OCI-LY7 (cell line): ENCODE measurements around the gene ADRA2B. TPM values are rescaled to one million over a fixed set of nuclear protein-coding genes. Genes with fewer than 3 reads are reported as not detected.

Source experiments
- BruUV-seq: library from RNA; stranded (reverse); fragments of 400-500 nt; replicated peaks from 2 replicates; lab custom pipeline; 2021; lab: Mats Ljungman, UMichigan
- CTCF ChIA-PET: fragments of 300-600 bp; sonication (Branson Sonifier 250); formaldehyde crosslinking; loops from one replicate; lab custom pipeline; 2022; ENCODE audit warnings: antibody characterized with exemption; ENCODE audit not compliant: unreplicated experiment; lab: Charles Lee
- POLR2A ChIA-PET: fragments of 300-600 bp; sonication (Branson Sonifier 250); formaldehyde crosslinking; loops from one replicate; lab custom pipeline; 2022; ENCODE audit warnings: antibody characterized with exemption; lab: Charles Lee
- DNase-seq: peaks from one replicate; pipeline ENCODE4 v3.0.0-alpha.2; 2015; ENCODE audit warnings: low spot score
- H2AFZ ChIP-seq: fragments of 200-600 bp; sonication (generic), shearing (Covaris generic); 2 replicates; pipeline ENCODE4 v1.6.1; 2014; ENCODE audit warnings: mild to moderate bottlenecking, antibody characterized with exemption, low read length, moderate library complexity
- H3K27ac ChIP-seq: fragments of 200-600 bp; sonication (generic); 2 replicates; pipeline ENCODE4 v1.5.1; 2014; ENCODE audit warnings: mixed run types, low read depth, mild to moderate bottlenecking, moderate library complexity, low read length, inconsistent platforms; ENCODE audit not compliant: poor library complexity, severe bottlenecking
- H3K36me3 ChIP-seq: fragments of 200-600 bp; sonication (generic); 2 replicates; pipeline ENCODE4 v1.6.1; 2014; ENCODE audit warnings: mild to moderate bottlenecking, antibody characterized with exemption, low read length, moderate library complexity, mixed read lengths; ENCODE audit not compliant: insufficient read depth
- H3K4me1 ChIP-seq: fragments of 200-600 bp; sonication (generic); 2 replicates; pipeline ENCODE4 v1.5.1; 2014; ENCODE audit warnings: mild to moderate bottlenecking, low read length; ENCODE audit not compliant: insufficient read depth, poor library complexity, severe bottlenecking
- H3K4me2 ChIP-seq: fragments of 200-600 bp; sonication (generic); 2 replicates; pipeline ENCODE4 v1.6.1; 2014; ENCODE audit warnings: mild to moderate bottlenecking, low read length
- H3K4me3 ChIP-seq: fragments of 200-600 bp; sonication (generic); 2 replicates; pipeline ENCODE4 v1.5.1; 2014; ENCODE audit warnings: mild to moderate bottlenecking, low read depth, low read length; ENCODE audit not compliant: poor library complexity, severe bottlenecking
- H3K79me2 ChIP-seq: fragments of 200-600 bp; sonication (generic); 2 replicates; pipeline ENCODE4 v1.6.1; 2016; ENCODE audit warnings: low read depth, mild to moderate bottlenecking, low read length, moderate library complexity, mixed read lengths; ENCODE audit not compliant: insufficient read depth
- H3K9me2 ChIP-seq: fragments of 200-600 bp; sonication (generic); 2 replicates; pipeline ENCODE4 v1.6.1; 2016; ENCODE audit warnings: mild to moderate bottlenecking, low read length, mixed read lengths; ENCODE audit not compliant: insufficient read depth
- H3K9me3 ChIP-seq: fragments of 200-600 bp; sonication (generic); 2 replicates; pipeline ENCODE4 v1.6.1; 2014; ENCODE audit warnings: mild to moderate bottlenecking, mixed run types, low read length, mixed read lengths
- H4K20me1 ChIP-seq: fragments of 200-600 bp; sonication (generic); 2 replicates; pipeline ENCODE4 v1.6.1; 2014; ENCODE audit warnings: mild to moderate bottlenecking, antibody characterized with exemption, low read length, moderate library complexity, mixed read lengths; ENCODE audit not compliant: insufficient read depth
- EZH2phosphoT487 ChIP-seq: fragments of 200-600 bp; sonication (generic); IDR thresholded peaks from 2 replicates; pipeline ENCODE4 v1.6.1; 2018; ENCODE audit warnings: low read depth, borderline replicate concordance, mild to moderate bottlenecking, mixed run types, antibody characterized with exemption, low read length, moderate library complexity, mixed read lengths
- intact Hi-C: fragments of 100-400 bp; cut with micrococcal nuclease; formaldehyde crosslinking; loops from one replicate; pipeline ENCODE4 v1.10.0; 2022; ENCODE audit not compliant: unreplicated experiment
- total RNA-seq, 2 experiments: library from RNA; depleted of rRNA in 1 of 2; stranded (reverse); fragments of >200 nt in 1 of 2; shearing (Covaris generic) in 1 of 2; gene quantifications; 2 replicates each; pipeline ENCODE4 v1.2.3, GENCODE V29; 2014 to 2022
- TF ChIP-seq, protein P1 (sequence below): fragments of 200-600 bp; sonication (generic); conservative IDR thresholded peaks from 2 replicates; pipeline ENCODE4 v1.5.1; 2014; ENCODE audit warnings: mild to moderate bottlenecking, antibody characterized with exemption, low read length, moderate library complexity, mixed read lengths

Gene ADRA2B
- total RNA-seq, 2 experiments from 2014 or later, result 0.06 to 0.11 TPM

DNA sequence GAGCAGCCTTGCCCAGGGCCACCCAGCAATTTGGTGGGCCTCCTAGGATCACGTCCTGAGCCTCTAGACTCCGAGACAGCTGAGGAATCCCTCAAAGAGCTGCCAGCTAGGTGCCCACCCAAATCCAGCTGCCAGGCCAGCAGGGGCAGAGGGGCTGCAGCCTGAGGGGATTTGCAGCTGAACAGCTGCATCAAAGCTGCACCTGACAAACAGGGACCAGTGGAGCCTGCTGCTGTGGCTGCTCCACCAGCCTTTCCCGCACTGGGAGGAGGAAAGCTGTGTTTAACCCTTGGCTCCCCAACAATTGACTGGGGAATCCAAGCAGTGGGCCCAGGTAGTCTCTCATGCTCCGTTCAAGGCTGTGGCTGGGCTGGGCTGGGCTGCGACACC is 8.2 kb downstream of the ADRA2B start:
- Histone ChIP-seq H2AFZ (no peak overlapping the region), H3K79me2 (no peaks in the 10 kb centered on the region), H4K20me1 (no peaks in the 10 kb centered on the region), H3K4me2 (no peak overlapping the region), H3K36me3 (no peaks in the 10 kb centered on the region), H3K4me1 (no peaks in the 10 kb centered on the region), H3K27ac (no peak overlapping the region), H3K9me2 (no peaks in the 10 kb centered on the region), H3K4me3 (no peak overlapping the region), H3K9me3 (no peaks in the 10 kb centered on the region)
- BruUV-seq, result no TSS peak
- no peak for TF ChIP-seq EZH2phosphoT487
- TF ChIP-seq, protein P1, sequence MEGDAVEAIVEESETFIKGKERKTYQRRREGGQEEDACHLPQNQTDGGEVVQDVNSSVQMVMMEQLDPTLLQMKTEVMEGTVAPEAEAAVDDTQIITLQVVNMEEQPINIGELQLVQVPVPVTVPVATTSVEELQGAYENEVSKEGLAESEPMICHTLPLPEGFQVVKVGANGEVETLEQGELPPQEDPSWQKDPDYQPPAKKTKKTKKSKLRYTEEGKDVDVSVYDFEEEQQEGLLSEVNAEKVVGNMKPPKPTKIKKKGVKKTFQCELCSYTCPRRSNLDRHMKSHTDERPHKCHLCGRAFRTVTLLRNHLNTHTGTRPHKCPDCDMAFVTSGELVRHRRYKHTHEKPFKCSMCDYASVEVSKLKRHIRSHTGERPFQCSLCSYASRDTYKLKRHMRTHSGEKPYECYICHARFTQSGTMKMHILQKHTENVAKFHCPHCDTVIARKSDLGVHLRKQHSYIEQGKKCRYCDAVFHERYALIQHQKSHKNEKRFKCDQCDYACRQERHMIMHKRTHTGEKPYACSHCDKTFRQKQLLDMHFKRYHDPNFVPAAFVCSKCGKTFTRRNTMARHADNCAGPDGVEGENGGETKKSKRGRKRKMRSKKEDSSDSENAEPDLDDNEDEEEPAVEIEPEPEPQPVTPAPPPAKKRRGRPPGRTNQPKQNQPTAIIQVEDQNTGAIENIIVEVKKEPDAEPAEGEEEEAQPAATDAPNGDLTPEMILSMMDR, result no peak
- ChIA-PET CTCF (no interaction called here), POLR2A (interaction anchor here (0.5 to 0.6 kb wide), 2 partner anchors 271 to 695 kb away, joined by 3 read pairs; no protein-coding TSS in a partner anchor)
- intact Hi-C loops, result no loop called here
- DNase-seq, result no peak

DNA sequence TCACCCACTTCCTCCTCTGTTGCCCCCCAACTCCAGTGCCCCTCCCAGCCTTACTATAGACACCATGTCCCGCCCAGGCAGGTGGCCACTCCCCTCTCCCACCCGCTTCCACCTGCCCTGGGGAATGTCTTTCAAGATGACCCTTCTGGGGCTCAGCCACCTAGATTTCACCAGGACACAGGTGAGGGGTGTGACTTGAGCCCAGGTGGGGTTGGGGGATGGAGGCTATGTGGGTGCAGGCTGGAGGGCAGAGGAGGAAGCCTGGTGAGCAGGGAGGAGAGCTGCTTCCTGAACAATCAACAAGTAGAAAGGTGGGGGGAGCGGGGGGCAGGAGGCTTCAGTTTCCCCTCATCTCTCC is 8.7 kb downstream of the ADRA2B start:
- no peaks in the 10 kb centered on the region for H3K36me3 ChIP-seq
- no peak overlapping the region for H2AFZ ChIP-seq
- no peaks in the 10 kb centered on the region for H4K20me1 ChIP-seq
- BruUV-seq, result no TSS peak
- intact Hi-C loops, result no loop called here
- no peak overlapping the region for H3K27ac ChIP-seq
- H3K4me1 ChIP-seq, result no peaks in the 10 kb centered on the region
- no peak for DNase-seq
- TF ChIP-seq, protein P1, result no peak
- TF ChIP-seq EZH2phosphoT487, result no peak
- no peak overlapping the region for H3K4me3 ChIP-seq
- POLR2A ChIA-PET, result interaction anchor here (0.6 kb wide), 1 partner anchor 696 kb away, joined by 3 read pairs; no protein-coding TSS in a partner anchor
- CTCF ChIA-PET, result no interaction called here
- H3K4me2 ChIP-seq, result no peak overlapping the region
- no peaks in the 10 kb centered on the region for H3K79me2 ChIP-seq
- no peaks in the 10 kb centered on the region for H3K9me3 ChIP-seq
- H3K9me2 ChIP-seq, result no peaks in the 10 kb centered on the region

DNA sequence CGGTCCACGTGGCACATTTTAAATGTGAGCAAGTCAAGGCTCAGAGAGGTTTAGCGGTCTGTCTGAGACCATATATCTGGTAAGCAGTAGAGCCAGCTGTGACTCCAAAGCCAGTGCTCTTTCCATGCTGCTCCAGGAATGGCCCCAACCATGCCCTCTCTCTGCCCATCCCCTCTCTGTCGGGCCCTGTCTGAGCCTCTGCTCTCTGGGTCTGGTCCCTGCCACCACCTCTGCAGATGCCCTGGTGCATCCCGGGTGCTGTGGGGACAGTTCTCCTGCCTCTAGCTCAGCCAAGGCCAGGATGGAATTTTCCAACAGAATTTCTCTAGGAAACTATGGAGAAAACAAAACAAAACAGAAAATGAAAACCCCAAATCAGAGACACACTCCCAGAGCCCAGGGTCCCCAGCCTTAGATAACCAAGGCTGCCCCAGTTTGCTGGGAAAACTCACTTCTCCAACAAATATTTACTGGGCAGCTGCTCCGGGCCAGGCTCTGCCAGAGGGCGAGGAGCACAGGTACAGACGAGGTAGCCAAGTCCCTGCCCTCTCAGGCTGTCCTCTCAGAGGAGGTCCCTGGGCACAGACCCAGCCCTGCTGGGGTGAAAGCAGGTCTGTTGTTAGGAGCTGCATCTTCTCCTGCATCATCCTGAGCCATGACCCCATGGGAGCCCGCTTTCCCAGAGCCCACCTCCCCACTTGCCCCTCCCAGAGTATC is 9.2 kb downstream of the ADRA2B start:
- BruUV-seq, result no TSS peak
- POLR2A ChIA-PET, result no interaction called here
- H3K79me2 ChIP-seq, result no peaks in the 10 kb centered on the region

More for the DNA sequence above, 9.2 kb downstream of the ADRA2B start:
- TF ChIP-seq, protein P1, result no peak
- no peak for TF ChIP-seq EZH2phosphoT487
- Histone ChIP-seq H3K27ac (no peak overlapping the region), H3K4me2 (no peak overlapping the region), H3K4me3 (no peak overlapping the region), H3K4me1 (no peaks in the 10 kb centered on the region), H3K9me3 (no peaks in the 10 kb centered on the region), H3K9me2 (no peaks in the 10 kb centered on the region), H3K36me3 (no peaks in the 10 kb centered on the region), H4K20me1 (no peaks in the 10 kb centered on the region), H2AFZ (no peak overlapping the region)
- CTCF ChIA-PET, result no interaction called here
- no peak for DNase-seq
- intact Hi-C loops, result no loop called here
